HCT116 (cell line): ENCODE measurements around the gene FAM193A. TPM values are rescaled to one million over a fixed set of nuclear protein-coding genes. Genes with fewer than 3 reads are reported as not detected.

ENCODE experiments used
- ATAC-seq: fragments of 200-7000 bp; cut with Tn5 transposase; 2 replicates; pipeline ENCODE4 v1.9.1; 2020; ENCODE audit warnings: mild to moderate bottlenecking, moderate library complexity
- BruUV-seq: library from RNA; stranded (reverse); fragments of 400-500 nt; replicated peaks from 2 replicates; lab custom pipeline; 2021; lab: Mats Ljungman, UMichigan
- CTCF ChIA-PET: fragments of 300-600 bp; sonication (Branson Sonifier 250); formaldehyde crosslinking; loops from one replicate; lab custom pipeline; 2021; ENCODE audit warnings: antibody characterized with exemption; lab: Charles Lee
- POLR2A ChIA-PET: fragments of 300-600, 350-600 bp; sonication (Branson Sonifier 250); formaldehyde crosslinking; loops from one replicate; lab custom pipeline; 2021; ENCODE audit warnings: antibody characterized with exemption; lab: Charles Lee
- RAD21 ChIA-PET, 2 experiments: fragments of 300-600 bp; sonication (Branson Sonifier 250); formaldehyde crosslinking; loops; one replicate each; lab custom pipeline; 2023; ENCODE audit warnings: low total read pairs in 2 of 2; ENCODE audit not compliant: uncharacterized antibody in 2 of 2, unreplicated experiment in 2 of 2, low non-redundant PET in 1 of 2; lab: Charles Lee
- DNase-seq: peaks from one replicate; pipeline ENCODE4 v3.0.0-alpha.2; 2010; ENCODE audit warnings: low read depth, low spot score
- H2AFZ ChIP-seq: fragments of 200-600 bp; shearing (Covaris generic), sonication (generic); 2 replicates; pipeline ENCODE4 v1.6.1; 2017; ENCODE audit warnings: low read depth, mixed run types, mixed read lengths, antibody characterized with exemption, low read length; ENCODE audit not compliant: poor library complexity, severe bottlenecking
- H3K27ac ChIP-seq: 2 replicates; pipeline ENCODE4 v1.5.1; 2012; ENCODE audit warnings: low read depth, low read length
- H3K27me3 ChIP-seq: fragments of 200-600 bp; sonication (generic); 2 replicates; pipeline ENCODE4 v1.6.1; 2016; ENCODE audit warnings: mixed run types, low read length, mixed read lengths; ENCODE audit not compliant: insufficient read depth
- H3K36me3 ChIP-seq, 2 experiments: fragments of 200-500 bp in 1 of 2; fragments of 200-600 bp in 1 of 2; sonication (Bioruptor generic) in 1 of 2; sonication (generic) in 1 of 2; 2 replicates each; pipeline versions ENCODE4 v1.5.1 to v1.6.1; 2014 to 2016; ENCODE audit warnings: low read length in 2 of 2, inconsistent platforms in 1 of 2, mixed read lengths in 1 of 2, mixed run types in 1 of 2; ENCODE audit not compliant: insufficient read depth in 2 of 2, control insufficient read depth in 1 of 2
- H3K4me1 ChIP-seq, 2 experiments: fragments of 200-600 bp in 1 of 2; sonication (generic) in 1 of 2; 2 replicates each; pipeline versions ENCODE4 v1.5.1 to v1.6.1; 2012 to 2017; ENCODE audit warnings: low read length in 2 of 2, inconsistent platforms in 1 of 2, mild to moderate bottlenecking in 1 of 2, mixed read lengths in 1 of 2, mixed run types in 1 of 2, moderate library complexity in 1 of 2; ENCODE audit not compliant: insufficient read depth in 2 of 2, control insufficient read depth in 1 of 2
- H3K4me2 ChIP-seq: fragments of 200-600 bp; sonication (generic); 2 replicates; pipeline ENCODE4 v1.6.1; 2017; ENCODE audit warnings: mixed run types, low read length, mixed read lengths
- H3K4me3 ChIP-seq, 2 experiments: fragments of 200-600 bp in 1 of 2; sonication (generic) in 1 of 2; replicated peaks in 1 of 2; 2 replicates each; pipeline ENCODE4 v1.5.1; 2011 to 2016; ENCODE audit warnings: low read length in 2 of 2, control low read depth in 1 of 2, low read depth in 1 of 2, mild to moderate bottlenecking in 1 of 2, mixed read lengths in 1 of 2, mixed run types in 1 of 2
- H3K79me2 ChIP-seq: fragments of 200-600 bp; sonication (generic); 2 replicates; pipeline ENCODE4 v1.6.1; 2017; ENCODE audit warnings: mild to moderate bottlenecking, mixed run types, low read length, moderate library complexity, mixed read lengths; ENCODE audit not compliant: insufficient read depth
- H3K9ac ChIP-seq: fragments of 200-600 bp; sonication (generic); 2 replicates; pipeline ENCODE4 v1.6.1; 2016; ENCODE audit warnings: low read length, mixed read lengths
- H3K9me2 ChIP-seq: fragments of 200-600 bp; sonication (generic), shearing (Covaris generic); 2 replicates; pipeline ENCODE4 v1.6.1; 2017; ENCODE audit warnings: mixed run types, mild to moderate bottlenecking, moderate library complexity; ENCODE audit not compliant: insufficient read depth
- H3K9me3 ChIP-seq, 2 experiments: fragments of 200-500 bp in 1 of 2; fragments of 200-600 bp in 1 of 2; sonication (Bioruptor generic) in 1 of 2; sonication (generic) in 1 of 2; 2 replicates each; pipeline ENCODE4 v1.6.1; 2014 to 2017; ENCODE audit warnings: low read length in 2 of 2, mixed read lengths in 2 of 2, inconsistent platforms in 1 of 2, low read depth in 1 of 2, mild to moderate bottlenecking in 1 of 2, mixed run types in 1 of 2, moderate library complexity in 1 of 2; ENCODE audit not compliant: control insufficient read depth in 1 of 2, insufficient read depth in 1 of 2
- H4K20me1 ChIP-seq: fragments of 200-600 bp; sonication (generic), shearing (Covaris generic); 2 replicates; pipeline ENCODE4 v1.6.1; 2017; ENCODE audit warnings: mixed run types, mild to moderate bottlenecking, moderate library complexity; ENCODE audit not compliant: insufficient read depth
- ATF3 ChIP-seq: IDR thresholded peaks from 2 replicates; pipeline ENCODE4 v1.6.1; 2012
- CBX3 ChIP-seq: IDR thresholded peaks from 2 replicates; pipeline ENCODE4 v1.6.1; 2012; ENCODE audit warnings: low read depth
- CEBPB ChIP-seq: IDR thresholded peaks from 2 replicates; pipeline ENCODE4 v1.6.1; 2012; ENCODE audit warnings: low read depth
- CTCF ChIP-seq, 3 experiments: fragments of 200-600 bp in 1 of 3; sonication (generic) in 1 of 3; IDR thresholded peaks in 2 of 3; conservative IDR thresholded peaks in 1 of 3; 2 replicates each; pipeline ENCODE4 v1.5.1; 2012 to 2017; ENCODE audit warnings: low read depth in 2 of 3, low read length in 2 of 3, antibody characterized with exemption in 1 of 3, borderline replicate concordance in 1 of 3, control low read depth in 1 of 3, mild to moderate bottlenecking in 1 of 3, mixed read lengths in 1 of 3, mixed run types in 1 of 3, moderate library complexity in 1 of 3; ENCODE audit not compliant: insufficient read depth in 1 of 3
- EGR1 ChIP-seq: IDR thresholded peaks from 2 replicates; pipeline ENCODE4 v1.6.1; 2012; ENCODE audit warnings: low read depth
- ELF1 ChIP-seq: IDR thresholded peaks from 2 replicates; pipeline ENCODE4 v1.6.1; 2012; ENCODE audit warnings: low read depth, borderline replicate concordance
- EZH2 ChIP-seq: fragments of 200-600 bp; sonication (generic); IDR thresholded peaks from 2 replicates; pipeline ENCODE4 v1.6.1; 2017; ENCODE audit warnings: antibody characterized with exemption, mixed run types
- EZH2phosphoT487 ChIP-seq: fragments of 200-600 bp; IDR thresholded peaks from 2 replicates; pipeline ENCODE4 v1.6.1; 2018; ENCODE audit warnings: antibody characterized with exemption, borderline replicate concordance
- FOSL1 ChIP-seq: IDR thresholded peaks from 2 replicates; pipeline ENCODE4 v1.6.1; 2012; ENCODE audit warnings: low read depth
- JUND ChIP-seq: IDR thresholded peaks from 2 replicates; pipeline ENCODE4 v1.6.1; 2012
- POLR2A ChIP-seq: IDR thresholded peaks from 2 replicates; pipeline ENCODE4 v1.7.0; 2011; ENCODE audit warnings: borderline replicate concordance; ENCODE audit not compliant: insufficient read depth, insufficient read length; ENCODE audit errors: extremely low read depth
- POLR2AphosphoS5 ChIP-seq: IDR thresholded peaks from 2 replicates; pipeline ENCODE4 v1.6.1; 2011; ENCODE audit warnings: mild to moderate bottlenecking, low read depth, low read length, moderate library complexity
- RAD21 ChIP-seq: IDR thresholded peaks from 2 replicates; pipeline ENCODE4 v1.6.1; 2012; ENCODE audit warnings: low read depth, mild to moderate bottlenecking
- REST ChIP-seq: IDR thresholded peaks from 2 replicates; pipeline ENCODE4 v1.6.1; 2012; ENCODE audit warnings: low read depth
- SIN3A ChIP-seq: IDR thresholded peaks from 2 replicates; pipeline ENCODE4 v1.6.1; 2012; ENCODE audit warnings: low read depth
- SP1 ChIP-seq: IDR thresholded peaks from 2 replicates; pipeline ENCODE4 v1.6.1; 2012; ENCODE audit warnings: low read depth
- SRF ChIP-seq: IDR thresholded peaks from 2 replicates; pipeline ENCODE4 v1.6.1; 2012; ENCODE audit warnings: low read depth
- TCF7L2 ChIP-seq: IDR thresholded peaks from 2 replicates; pipeline ENCODE4 v1.7.0; 2011; ENCODE audit warnings: borderline replicate concordance, inconsistent platforms; ENCODE audit not compliant: insufficient read depth, insufficient read length; ENCODE audit errors: extremely low read depth
- YY1 ChIP-seq: IDR thresholded peaks from 2 replicates; pipeline ENCODE4 v1.6.1; 2011; ENCODE audit warnings: low read length, low read depth, moderate library complexity, mild to moderate bottlenecking; ENCODE audit not compliant: insufficient replicate concordance; ENCODE audit errors: extremely low read depth
- ZNF274 ChIP-seq: fragments of 200-500 bp; sonication (Bioruptor generic); IDR thresholded peaks from 2 replicates; pipeline ENCODE4 v1.6.1; 2014; ENCODE audit warnings: mild to moderate bottlenecking, low read depth, low read length, inconsistent platforms
- intact Hi-C: fragments of 100-400 bp; cut with micrococcal nuclease; formaldehyde crosslinking; loops from 2 replicates; pipeline ENCODE4 v1.10.0; 2022
- total RNA-seq: library from RNA; stranded (reverse); gene quantifications from one replicate; pipeline ENCODE4 v1.2.1, GENCODE V29; 2021; ENCODE audit not compliant: unreplicated experiment

Gene FAM193A
- total RNA-seq, 1 experiment from 2014 or later = 15.7 TPM

- Histone ChIP-seq H3K27ac (no peak overlapping the region), H3K9me3 (no peaks in the 10 kb centered on the region), H3K27me3 (no peaks in the 10 kb centered on the region), H3K4me1 (no peaks in the 10 kb centered on the region), H4K20me1 (no peaks in the 10 kb centered on the region), H3K9ac (no peak overlapping the region), H3K79me2 (peaks cover 24% of the 10 kb centered on the region; the same call in 1 of the 2 replicates), H3K4me2 (no peak overlapping the region), H2AFZ (no peak overlapping the region), H3K36me3 (peaks cover 26 to 35% of the 10 kb centered on the region in 2 experiments), H3K4me3 (no peak overlapping the region), H3K9me2 (no peaks in the 10 kb centered on the region)
- intact Hi-C loops = no loop called here
- TF ChIP-seq SIN3A (no peak), ELF1 (no peak), EZH2 (no peak), REST (no peak), POLR2A (no peak), CBX3 (no peak), TCF7L2 (no peak), JUND (no peak), EGR1 (no peak), SP1 (no peak), CTCF (IDR thresholded peaks at IDR 0.05 in 2 of 3, conservative IDR thresholded peaks at IDR 0.05 in 1 of 3; ENCODE audit: borderline replicate concordance in 1 of 3, insufficient read depth in 1 of 3, low read depth in 2 of 3, low read length in 2 of 3) (no peak), YY1 (no peak), ZNF274 (no peak), SRF (no peak), RAD21 (no peak), CEBPB (no peak), ATF3 (no peak), POLR2AphosphoS5 (no peak), FOSL1 (no peak), EZH2phosphoT487 (no peak)
- ChIA-PET CTCF (no interaction called here), POLR2A (no interaction called here), RAD21 (no interaction called here)
- no peak for ATAC-seq
- no peak for DNase-seq
- no TSS peak for BruUV-seq
These were observed 209.7 kb downstream of the FAM193A start for GRCh38 chr4:2745981-2746806.
